Measurements from ENCODE around the gene RACGAP1.
"Not testable (repeated sequence)": the region's sequence is repeated elsewhere in the genome, so short reads cannot be mapped to it uniquely, and the experiment has no call there.

Gene RACGAP1

GRCh38 chr12:49986476-49986875 is 38.8 kb downstream of the RACGAP1 start:
- not testable (repeated sequence) for DNase-seq (ENCODE audit: low spot score)

GRCh38 chr12:49985981-49986380 is 39.3 kb downstream of the RACGAP1 start:
- no peak for DNase-seq (ENCODE audit: low spot score)

DNA sequence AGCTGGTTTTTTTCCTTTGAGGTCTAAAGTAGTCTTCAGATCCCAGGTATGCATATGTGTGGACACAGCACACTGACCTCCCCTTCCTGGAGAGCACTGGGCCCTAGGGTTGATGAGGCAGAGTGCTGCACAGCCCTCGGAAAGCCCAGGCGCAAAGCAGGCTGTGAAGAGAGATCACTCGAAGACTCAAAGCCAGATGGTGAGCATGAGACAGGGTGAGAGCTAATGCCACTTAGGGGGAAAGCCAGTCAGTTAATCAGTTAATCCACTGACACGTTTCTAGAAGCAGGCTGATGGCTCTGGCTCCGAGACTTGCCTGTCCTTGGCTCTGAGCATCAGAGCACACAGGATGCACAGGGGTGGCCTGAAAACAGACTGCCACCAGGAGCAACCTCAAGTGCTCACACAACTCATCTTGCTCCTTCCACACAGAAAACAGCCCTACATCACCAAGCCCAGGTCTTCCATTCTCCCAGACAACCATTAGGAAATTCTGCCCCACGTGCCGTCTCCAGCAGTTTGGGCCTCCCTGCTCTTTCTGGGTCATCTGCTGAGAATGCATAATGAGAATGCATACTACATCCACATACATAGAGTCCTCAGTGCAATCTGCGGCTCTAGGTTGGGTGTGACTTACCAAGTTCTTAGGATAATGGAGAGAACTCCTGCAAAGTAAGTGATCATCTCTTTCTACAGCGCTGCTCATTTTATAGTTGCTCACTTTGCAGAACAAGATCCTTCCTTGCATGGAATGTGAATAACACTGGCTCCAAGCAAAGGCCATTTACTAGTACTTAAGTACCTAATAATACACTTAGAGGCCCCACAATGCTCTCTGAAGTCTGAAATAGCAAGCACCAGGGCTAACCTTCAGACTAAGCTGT is 40.6 kb downstream of the RACGAP1 start:
- DNase-seq (ENCODE audit: low spot score) = no peak

DNA sequence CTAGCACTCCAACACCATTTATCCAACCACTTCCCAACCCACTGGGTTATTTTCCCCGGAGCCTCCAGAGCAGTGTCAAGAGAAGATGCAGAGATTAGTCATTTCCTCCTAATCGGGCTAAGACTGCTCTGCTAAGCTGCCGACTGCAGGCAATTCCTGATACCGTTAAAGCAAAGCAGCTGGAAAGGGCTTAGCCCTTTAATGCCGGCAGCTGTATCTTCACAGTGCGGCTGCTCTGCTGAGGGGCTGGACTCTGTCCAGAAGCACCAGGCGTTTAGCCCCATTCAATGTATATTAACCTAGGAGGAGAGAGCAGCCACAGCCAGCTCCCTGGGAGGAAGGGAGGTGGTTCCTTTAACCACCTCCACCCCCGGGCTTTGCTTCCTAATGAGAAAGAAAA is 41.4 kb downstream of the RACGAP1 start:
- DNase-seq (ENCODE audit: low spot score) = peak; percentile 86

DNA sequence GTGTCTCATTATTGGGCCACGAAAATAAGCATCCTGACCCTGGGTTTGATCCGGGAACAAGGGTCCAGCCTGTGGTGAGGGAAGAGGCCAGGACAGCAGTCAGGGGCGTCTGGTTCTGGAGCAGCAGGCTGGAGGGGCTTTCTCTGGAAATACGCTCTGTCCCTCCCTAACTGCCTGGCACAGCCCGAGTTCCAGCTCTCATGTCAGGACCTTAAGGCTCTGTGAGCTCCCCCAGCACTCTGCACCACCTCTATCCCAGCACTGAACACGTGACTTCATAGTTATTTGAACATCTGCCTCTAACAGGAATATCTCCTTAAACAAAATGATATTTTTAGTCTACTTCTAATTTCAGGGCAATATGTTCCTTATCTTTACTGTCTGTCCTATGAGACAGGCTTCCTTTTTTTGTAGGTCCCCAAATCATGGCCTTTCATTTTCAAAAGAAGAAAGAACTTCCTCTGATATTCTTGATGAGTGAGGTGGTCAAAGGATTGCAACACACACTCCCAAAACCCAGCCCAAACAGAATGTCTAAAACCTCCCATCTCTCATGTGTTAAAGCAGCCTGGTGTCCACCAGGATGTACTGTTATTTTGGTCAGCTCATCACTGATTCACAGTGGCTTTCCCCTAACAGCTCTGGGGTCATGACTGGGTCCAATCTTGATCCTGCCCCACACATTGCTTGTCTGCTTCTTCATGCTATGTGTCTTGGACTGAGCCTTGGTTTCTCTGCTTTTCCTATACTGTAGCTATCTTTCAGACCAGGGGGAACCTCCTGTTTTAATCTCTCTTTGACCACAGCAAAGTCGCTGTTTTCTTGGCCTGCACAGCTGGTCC is 42.8 kb downstream of the RACGAP1 start:
- no peak for DNase-seq (ENCODE audit: low spot score)

GRCh38 chr12:49980501-49981349 is 44.6 kb downstream of the RACGAP1 start:
- DNase-seq (ENCODE audit: low spot score) = no peak

DNA sequence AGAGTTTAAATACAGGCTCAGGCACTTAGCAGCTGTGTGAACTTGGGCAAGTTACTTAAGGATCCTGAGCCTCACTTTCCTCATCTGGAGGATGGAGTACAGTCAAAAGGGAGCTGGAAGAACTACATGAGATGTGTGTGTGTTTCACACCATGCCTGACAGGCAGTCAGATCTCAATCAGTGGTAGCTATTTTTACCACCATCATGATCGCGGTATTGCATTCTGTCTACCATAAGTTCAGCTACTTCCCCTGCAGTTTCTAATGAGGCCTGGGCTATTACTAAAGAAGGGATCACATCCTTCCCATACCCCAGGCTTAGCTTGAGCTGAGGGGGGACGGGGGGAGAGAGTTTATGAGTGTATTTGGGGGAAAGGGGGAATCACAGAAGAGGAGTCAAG is 45.5 kb downstream of the RACGAP1 start:
- no peak for DNase-seq (ENCODE audit: low spot score)

GRCh38 chr12:49979016-49979586 is 46.2 kb downstream of the RACGAP1 start:
- DNase-seq (ENCODE audit: low spot score) = no peak

- DNase-seq (ENCODE audit: low spot score) = no peak
Observed at GRCh38 chr12:49978125-49978524, 47.2 kb downstream of the RACGAP1 start.

GRCh38 chr12:49976557-49976956 is 48.7 kb downstream of the RACGAP1 start:
- DNase-seq (ENCODE audit: low spot score) = no peak

DNA sequence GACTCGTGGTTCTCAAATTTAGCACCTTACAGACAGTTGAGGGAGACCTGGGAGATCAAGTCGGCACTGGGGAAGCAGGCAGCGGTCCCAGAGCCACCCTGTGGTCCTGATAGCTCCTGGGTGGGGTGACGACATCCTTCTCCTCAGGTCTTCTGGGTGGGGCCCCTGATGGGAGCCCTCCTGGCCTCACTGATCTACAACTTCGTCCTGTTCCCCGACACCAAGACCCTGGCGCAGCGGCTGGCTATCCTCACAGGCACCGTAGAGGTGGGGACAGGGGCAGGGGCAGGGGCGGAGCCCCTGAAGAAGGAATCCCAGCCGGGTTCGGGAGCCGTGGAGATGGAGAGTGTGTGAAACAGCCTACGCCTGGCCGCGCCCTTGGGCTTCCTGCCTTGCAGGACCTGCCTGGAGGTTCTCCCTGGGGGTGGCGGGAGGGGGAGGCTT is 50.0 kb downstream of the RACGAP1 start:
- DNase-seq (ENCODE audit: low spot score) = no peak

DNA sequence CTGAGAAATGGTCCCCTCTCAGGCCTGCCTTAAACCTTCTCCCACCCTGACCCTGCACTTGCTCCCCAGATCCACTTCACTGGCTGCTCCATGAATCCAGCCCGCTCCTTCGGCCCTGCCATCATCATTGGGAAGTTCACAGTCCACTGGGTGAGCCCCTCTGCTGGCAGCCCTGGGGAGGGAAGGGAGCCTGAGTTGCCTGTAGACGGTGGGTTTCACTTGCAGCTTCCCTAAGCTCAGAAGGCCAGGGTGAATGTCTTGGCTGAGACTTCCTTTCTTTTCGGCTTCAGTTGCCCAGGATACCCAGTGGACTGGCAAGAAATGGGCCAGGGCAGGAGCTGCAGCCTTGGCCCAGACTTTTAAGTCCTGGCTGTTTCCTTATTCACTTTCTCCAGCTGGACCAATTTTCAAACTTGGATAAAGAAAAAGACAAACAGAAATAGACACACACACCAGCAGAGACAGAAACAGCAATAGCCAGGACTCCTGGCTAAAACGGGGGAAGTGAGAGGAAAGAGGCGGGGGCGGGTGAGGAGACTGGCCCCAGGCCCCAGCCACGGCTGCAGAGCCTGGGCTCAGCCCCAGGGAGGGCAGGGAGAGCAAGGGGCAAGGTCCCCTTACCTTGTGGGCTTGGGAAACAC is 50.5 kb downstream of the RACGAP1 start:
- DNase-seq (ENCODE audit: low spot score) = no peak

GRCh38 chr12:49974231-49974675 is 51.0 kb downstream of the RACGAP1 start:
- DNase-seq (ENCODE audit: low spot score) = peak; percentile 87

DNA sequence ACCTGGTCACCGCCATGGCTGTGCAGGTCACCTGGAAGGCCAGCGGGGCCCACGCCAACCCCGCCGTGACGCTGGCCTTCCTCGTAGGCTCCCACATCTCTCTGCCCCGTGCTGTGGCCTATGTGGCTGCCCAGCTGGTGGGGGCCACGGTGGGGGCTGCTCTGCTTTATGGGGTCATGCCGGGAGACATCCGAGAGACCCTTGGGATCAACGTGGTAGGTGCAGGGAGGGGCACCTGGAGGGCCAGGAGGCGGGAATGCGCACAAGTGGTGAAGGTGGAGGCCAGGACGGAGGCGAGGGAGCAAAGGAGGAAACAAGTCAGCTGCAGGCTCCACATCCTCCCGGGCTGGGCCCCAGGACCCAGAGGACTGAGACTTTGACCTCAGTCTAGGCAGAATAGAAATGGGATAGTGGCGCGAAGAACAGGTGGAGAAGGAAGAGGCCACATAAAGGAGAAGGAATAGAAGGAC is 51.9 kb downstream of the RACGAP1 start:
- no peak for DNase-seq (ENCODE audit: low spot score)

DNA sequence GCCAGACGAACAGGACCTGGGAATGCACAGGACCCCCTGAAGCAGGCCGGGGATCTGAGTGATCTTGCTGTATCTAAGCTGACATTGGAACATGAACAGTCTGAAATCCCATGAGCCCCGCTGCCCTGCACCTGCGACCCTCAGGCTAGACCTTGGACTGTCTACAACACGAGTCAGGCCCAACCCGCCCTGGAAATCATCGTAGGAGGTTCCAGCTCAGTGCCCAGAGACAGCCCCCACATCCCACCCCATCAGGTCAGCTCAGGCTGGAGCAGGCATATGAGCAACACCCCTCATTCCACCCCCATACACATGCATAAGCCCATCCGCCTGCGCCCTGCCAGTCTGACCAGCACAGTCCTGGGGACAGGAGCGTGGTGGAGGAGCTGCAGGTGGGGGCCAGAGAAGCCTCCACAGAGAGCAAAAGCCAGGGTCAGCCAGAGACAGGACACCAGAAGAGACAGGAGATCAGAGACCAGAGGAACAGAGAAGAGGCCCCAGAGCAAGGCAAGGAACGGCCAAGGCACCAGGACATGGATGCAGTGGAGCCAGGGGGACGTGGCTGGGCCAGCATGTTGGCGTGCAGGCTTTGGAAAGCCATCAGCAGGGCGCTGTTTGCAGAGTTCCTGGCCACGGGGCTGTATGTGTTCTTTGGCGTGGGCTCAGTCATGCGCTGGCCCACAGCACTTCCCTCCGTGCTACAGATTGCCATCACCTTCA is 52.5 kb downstream of the RACGAP1 start, which contains the start of gene AQP6:
AQP6 (plus strand) TSS at position 307 of the 720 bp plus-strand sequence; CDS start at position 534, 227 bp downstream.
- DNase-seq (ENCODE audit: low spot score) = no peak

- no peak for DNase-seq (ENCODE audit: low spot score)
Observed at GRCh38 chr12:49972129-49972528, 53.2 kb downstream of the RACGAP1 start.

GRCh38 chr12:49971141-49971540 is 54.2 kb downstream of the RACGAP1 start:
- no peak for DNase-seq (ENCODE audit: low spot score)

GRCh38 chr12:49970658-49971057 is 54.6 kb downstream of the RACGAP1 start:
- no peak for DNase-seq (ENCODE audit: low spot score)

GRCh38 chr12:49969651-49970429 is 55.5 kb downstream of the RACGAP1 start:
- DNase-seq (ENCODE audit: low spot score) = no peak

Data from hepatic stellate cell (primary cell).